Stimulated activated naive CD8-positive, alpha-beta T cell treated with anti-CD3 and anti-CD28 coated beads, Interleukin-15, Interleukin-2, amounts not matched to agents 100 U/mL and 50 U/mL, for 24 hours (primary cell): ENCODE measurements around the gene TOM1L2.
"Not testable (repeated sequence)": the region's sequence is repeated elsewhere in the genome, so short reads cannot be mapped to it uniquely, and the experiment has no call there.

Experiments used
- ATAC-seq: fragments of 150-1000 bp; cut with Tn5 transposase; one replicate; pipeline ENCODE4 v1.10.0; 2021
- DNase-seq: peaks from one replicate; pipeline ENCODE4 v3.0.0; 2021

The TOM1L2 gene

GRCh38 chr17:17924131-17924856 is 47.9 kb downstream of the TOM1L2 start:
- ATAC-seq, result no peak
- no peak for DNase-seq

DNA sequence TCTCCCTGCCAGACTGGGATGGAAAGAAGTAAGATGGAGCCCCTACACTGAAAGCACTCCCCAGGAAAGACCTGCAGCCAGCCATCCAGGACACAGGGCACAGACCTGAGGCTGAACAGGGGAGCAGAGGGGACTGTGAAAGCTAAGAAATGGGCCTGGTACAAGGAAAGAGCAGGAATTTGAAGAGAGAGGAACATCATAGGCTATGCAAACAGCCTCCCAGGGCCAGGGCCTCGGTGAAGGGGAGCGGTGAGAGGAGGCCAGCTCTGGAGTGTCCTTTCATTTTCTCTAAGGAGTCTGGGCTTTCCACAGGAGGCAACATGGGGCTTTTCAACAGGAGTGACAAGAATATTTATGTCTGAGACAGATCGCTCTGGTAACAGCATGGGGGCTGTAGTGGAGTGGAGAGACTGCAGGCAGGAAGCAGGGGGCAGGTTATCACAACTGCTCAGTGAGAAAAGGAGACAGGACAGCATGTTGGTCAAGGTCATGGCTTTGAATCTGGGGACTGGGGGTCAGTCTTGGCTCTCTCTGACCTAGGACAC is 50.1 kb downstream of the TOM1L2 start:
- no peak for DNase-seq
- no peak for ATAC-seq

- no peak for ATAC-seq
- DNase-seq, result no peak
These were observed 50.8 kb downstream of the TOM1L2 start for GRCh38 chr17:17921192-17922069.

DNA sequence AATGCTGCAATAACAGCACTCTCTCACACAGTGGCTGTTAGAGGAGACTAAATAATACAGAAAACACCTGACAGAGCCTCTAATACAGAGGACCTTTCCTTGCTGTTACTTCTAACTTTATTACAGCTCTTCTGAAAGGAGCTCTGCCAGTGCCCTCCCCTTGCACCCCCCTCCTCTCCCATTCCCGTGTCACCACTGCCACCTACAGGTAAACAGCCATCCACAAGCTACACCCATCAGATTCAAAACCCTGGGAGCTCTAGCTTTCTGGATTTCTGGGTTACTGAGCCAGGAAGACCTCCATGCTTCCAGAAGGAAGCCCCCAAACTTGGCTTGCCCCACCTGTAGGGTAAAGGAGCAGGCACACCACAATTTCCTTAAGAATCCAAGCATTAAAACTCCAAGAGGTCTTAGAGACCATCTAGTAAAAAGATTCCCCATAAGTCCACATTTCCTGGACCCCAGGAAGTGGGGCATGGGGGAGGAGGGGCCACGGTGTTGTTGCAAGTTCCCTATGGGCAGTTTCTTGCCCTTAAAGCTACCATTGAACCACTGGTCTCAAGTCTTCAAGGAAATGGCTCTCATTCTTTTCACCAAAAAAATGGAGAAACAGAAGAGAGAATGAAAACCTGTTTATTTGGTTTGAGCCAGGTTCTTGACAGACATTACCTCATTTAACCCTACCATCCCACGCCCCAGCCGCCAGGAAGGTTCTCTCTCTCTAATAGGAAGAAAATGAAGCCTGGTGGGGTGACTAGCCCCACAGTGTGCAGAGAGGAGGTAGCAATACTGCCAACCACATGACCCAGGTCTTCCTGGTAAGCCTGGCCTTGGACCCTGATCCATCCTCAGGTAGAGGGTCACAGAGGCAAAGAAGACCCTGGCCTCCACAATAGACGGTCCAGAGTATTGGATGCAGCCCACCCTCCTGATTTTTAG is 52.8 kb downstream of the TOM1L2 start:
- DNase-seq, result peak; percentile 72
- ATAC-seq, result peak; percentile 80

GRCh38 chr17:17917394-17917793 is 54.8 kb downstream of the TOM1L2 start:
- DNase-seq, result no peak
- no peak for ATAC-seq

GRCh38 chr17:17915183-17915582 is 57.0 kb downstream of the TOM1L2 start:
- ATAC-seq, result no peak
- no peak for DNase-seq

- DNase-seq (peak; percentile 41), ATAC-seq (peak; percentile 92)
These were observed 58.4 kb downstream of the TOM1L2 start for GRCh38 chr17:17913695-17914332.

DNA sequence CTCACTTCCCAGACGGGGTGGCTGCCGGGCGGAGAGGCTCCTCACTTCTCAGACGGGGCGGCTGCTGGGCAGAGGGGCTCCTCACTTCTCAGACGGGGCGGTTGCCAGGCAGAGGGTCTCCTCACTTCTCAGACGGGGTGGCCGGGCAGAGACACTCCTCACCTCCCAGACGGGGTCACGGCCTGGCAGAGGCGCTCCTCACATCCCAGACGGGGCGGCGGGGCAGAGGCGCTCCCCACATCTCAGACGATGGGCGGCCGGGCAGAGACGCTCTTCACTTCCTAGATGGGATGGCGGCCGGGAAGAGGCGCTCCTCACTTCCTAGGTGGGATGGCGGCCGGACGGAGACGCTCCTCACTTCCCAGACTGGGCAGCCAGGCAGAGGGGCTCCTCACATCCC is 59.9 kb downstream of the TOM1L2 start:
- not testable (repeated sequence) for DNase-seq, ATAC-seq

GRCh38 chr17:17911001-17911613 is 61.1 kb downstream of the TOM1L2 start:
- ATAC-seq (no peak), DNase-seq (no peak)

GRCh38 chr17:17910060-17910459 is 62.1 kb downstream of the TOM1L2 start:
- ATAC-seq, result no peak
- DNase-seq, result no peak

DNA sequence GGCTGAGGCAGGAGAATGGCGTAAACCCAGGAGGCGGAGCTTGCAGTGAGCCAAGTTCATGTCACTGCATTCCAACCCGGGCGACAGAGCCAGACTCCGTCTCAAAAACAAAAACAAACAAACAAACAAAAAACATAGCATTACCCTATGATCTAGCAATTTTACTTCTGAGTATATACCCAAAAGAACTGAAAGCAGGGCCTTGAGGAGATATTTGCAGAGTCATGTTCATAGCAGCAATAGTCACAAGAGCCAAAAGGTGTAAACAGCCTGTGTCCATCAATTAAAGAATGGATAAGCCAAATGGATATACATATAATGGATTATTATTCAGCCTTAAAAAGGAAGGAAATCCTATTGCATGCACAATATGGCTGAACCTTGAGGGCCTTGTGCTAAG is 63.1 kb downstream of the TOM1L2 start:
- ATAC-seq (no peak), DNase-seq (no peak)

DNA sequence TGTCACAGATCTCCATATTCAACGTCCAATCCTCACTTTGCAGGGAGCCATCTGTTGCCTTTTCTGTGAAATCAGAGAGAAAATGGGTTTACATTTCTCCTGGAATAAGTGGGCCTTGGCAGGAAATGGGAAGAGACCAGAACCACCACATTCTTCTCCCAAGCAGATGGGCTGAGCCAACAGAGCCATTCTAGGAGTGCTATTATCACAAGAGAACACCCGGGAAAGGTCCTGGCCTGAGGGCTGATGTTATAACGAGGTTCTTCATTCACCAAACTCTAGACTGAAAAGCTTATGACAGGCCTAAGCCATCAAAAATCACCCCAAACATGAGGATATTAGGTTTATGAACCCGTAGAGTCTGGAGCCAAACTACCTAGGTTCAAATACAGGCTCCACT is 64.7 kb downstream of the TOM1L2 start:
- DNase-seq, result no peak
- no peak for ATAC-seq

GRCh38 chr17:17906418-17907215 is 65.6 kb downstream of the TOM1L2 start:
- DNase-seq (no peak), ATAC-seq (no peak)

- DNase-seq, result no peak
- no peak for ATAC-seq
These were observed 67.2 kb downstream of the TOM1L2 start for GRCh38 chr17:17905036-17905320.

- ATAC-seq, result no peak
- no peak for DNase-seq
These were observed 67.8 kb downstream of the TOM1L2 start for GRCh38 chr17:17904166-17905035.

DNA sequence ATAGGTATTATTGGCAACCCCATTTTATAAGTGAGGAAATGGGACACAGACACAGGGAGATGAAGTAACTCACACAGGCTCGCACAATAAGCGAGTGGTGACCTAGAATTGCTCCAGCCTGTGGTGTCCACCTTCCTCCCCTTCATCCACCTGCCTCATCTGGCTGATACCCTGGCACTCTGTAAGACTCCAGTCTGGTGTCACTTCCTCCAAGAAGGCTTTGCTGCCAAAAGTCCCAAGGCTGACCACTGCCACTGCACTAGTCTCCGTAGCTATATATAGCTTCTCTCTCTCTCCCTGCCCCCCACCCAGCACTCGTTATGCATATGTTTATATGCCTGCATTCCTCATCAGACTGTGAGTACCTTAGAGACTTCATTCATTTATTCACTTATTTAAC is 69.3 kb downstream of the TOM1L2 start:
- DNase-seq (no peak), ATAC-seq (no peak)

DNA sequence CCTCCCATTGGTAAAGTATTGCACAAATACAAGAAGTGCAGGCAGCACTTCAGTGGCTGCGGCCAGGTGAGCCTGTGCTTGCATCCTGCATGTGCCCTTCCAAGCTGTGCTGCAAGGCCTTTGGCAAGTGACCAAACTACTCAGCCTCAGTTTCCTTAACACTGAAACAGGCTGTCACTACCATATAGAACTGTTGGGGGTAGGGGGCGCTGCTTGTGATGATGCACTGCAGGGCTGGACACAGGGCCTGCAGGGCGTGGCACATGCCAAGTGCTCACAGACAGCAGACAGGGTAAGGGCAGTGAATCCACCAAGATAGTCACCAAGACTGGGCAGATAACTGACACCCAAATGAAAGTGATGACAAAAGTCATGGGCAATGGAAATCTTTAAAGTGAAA is 69.8 kb downstream of the TOM1L2 start:
- ATAC-seq (no peak), DNase-seq (no peak)

GRCh38 chr17:17900615-17901520 is 71.3 kb downstream of the TOM1L2 start:
- ATAC-seq, result no peak
- no peak for DNase-seq
